Cardiac septum (tissue), 1 donor: ENCODE measurements around the gene CPXM2. TPM values are rescaled to one million over a fixed set of nuclear protein-coding genes. Genes with fewer than 3 reads are reported as not detected.
"Not testable (repeated sequence)": the region's sequence is repeated elsewhere in the genome, so short reads cannot be mapped to it uniquely, and the experiment has no call there.

Experiments
- DNase-seq: peaks from one replicate; pipeline ENCODE4 v3.0.0-alpha.2; 2020; ENCODE audit warnings: low spot score
- intact Hi-C: fragments of 100-400 bp; cut with DNase I; formaldehyde crosslinking; loops from one replicate; pipeline ENCODE4 v1.14.0; 2022
- total RNA-seq: library from RNA; stranded (reverse); fragmentation: NEBNext Ultra II Directional; extraction: Animal tissue kit (Norgen Biotek cat#: 25700); gene quantifications from one replicate; pipeline ENCODE4 v1.2.1, GENCODE V29; 2021
- donor health status: DM: no; HTN: no; CAD: no.

CPXM2 gene
- total RNA-seq, 1 donor from 2014 or later, result 11.2 TPM

DNA sequence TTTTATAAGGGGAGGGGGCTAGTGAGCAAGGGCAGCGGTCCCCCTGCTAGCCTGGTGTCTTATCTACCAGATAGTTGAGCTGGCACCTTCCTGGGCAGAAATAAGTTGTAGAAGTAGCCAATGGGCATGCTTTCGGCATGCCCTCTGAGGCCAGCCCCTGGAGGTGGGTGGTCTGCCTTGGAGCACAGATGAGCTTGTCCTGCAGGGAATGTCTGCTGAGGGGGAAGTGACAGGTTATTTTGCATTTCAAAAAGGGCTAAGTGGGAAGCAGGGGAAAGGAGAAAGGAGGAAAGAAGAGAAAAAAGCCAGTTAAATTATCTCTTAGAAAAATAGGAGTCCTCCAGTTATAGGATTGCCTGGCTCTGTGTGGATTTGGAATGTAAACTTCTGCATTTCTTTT is 136.5 kb downstream of the CPXM2 start:
- intact Hi-C loops, result no loop called here
- no peak for DNase-seq

DNA sequence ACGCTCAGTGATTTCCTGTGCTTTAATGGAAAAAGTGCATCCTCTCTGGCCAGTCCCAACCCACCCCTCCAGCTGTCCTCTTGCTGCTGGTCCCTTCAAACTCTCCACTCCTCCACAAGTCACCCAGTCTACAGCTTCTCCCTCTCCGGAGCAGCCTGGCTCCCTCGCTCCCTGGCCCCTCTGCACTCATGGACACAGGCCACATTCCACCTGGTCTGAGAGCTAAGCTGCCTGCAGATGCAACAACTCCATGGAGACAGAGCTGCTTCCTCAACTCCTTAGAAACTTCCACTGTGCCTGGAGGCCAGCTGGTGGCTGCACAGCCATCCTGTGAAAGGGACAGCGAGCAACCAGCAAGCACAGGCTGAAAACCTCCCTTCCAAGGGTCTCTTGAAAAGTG is 137.5 kb downstream of the CPXM2 start:
- intact Hi-C loops, result no loop called here
- no peak for DNase-seq

DNA sequence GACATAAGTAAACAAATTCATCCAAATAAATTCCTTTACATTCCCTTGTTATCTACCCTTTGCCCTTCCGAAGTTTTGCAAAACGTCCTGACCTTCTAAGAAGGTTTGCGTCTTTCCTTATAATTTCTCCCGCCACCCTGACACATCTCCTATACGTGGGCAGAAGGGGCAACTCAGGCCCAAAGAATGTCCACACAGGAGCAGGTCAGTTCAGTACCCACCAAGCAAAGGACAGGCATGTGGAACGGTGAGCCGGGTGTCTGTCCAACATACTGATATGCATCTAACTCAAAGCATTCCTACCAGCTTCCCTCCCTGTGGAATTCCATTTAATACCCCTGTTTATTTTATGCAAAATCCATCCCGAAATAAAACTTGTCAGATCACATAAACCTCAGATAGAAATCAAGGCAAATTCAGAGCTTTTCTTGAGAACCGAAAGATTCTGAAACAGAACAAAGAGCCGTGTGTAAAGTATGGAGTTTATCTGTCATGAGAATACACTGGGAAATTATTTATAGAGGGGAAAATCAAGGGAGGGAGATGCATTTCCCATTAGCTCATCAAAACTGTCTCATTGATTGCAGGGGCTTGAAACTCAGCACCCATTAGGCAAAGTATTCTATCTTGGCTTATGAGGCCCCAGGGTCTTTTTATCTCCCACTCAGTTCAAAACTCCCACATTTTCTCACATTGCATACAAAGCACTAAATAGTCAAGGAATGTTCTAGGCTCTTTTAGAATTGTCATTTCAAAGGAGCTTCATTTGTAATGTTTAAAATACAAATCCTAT is 140.1 kb downstream of the CPXM2 start:
- intact Hi-C loops, result no loop called here
- no peak for DNase-seq

DNA sequence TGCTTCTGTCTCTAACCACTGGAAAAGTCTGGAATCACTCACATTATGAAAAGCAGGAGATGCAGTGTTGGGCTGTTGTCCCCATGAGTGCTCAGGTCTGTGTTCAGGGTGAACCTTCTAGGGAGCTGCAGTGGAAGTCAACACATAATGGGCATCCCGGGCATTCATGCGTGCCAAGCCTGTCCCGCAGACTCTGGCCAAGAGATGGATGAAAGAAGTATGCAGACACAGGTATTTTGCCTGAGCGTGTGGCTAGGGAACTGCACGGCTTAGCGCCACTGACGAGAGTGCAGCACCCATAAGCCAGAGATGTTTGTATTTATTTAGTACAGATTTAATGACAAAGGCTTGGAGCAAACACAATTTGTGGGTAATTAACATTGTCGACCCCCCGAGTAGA is 140.7 kb downstream of the CPXM2 start:
- DNase-seq, result no peak
- intact Hi-C loops, result no loop called here

DNA sequence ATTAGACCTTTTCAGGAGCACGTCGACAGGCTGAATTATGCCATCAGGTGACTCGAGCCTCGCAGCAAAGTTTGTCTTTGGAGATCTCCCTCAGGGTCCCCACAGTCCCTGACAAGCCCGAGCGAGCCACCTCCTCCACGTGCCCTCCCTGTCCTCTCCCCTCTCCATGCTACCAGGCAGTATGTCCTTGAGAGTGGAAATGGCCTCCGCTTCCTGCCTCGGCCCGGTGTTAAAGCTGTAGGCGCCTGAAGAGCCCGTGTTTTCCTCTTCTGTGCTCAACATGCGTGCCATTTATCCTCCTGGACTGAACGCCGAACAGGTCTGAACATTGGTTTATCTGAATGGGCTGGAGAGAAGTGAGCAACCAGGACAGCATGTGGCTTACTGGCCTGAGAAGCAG is 142.9 kb downstream of the CPXM2 start:
- DNase-seq, result no peak
- intact Hi-C loops, result no loop called here

DNA sequence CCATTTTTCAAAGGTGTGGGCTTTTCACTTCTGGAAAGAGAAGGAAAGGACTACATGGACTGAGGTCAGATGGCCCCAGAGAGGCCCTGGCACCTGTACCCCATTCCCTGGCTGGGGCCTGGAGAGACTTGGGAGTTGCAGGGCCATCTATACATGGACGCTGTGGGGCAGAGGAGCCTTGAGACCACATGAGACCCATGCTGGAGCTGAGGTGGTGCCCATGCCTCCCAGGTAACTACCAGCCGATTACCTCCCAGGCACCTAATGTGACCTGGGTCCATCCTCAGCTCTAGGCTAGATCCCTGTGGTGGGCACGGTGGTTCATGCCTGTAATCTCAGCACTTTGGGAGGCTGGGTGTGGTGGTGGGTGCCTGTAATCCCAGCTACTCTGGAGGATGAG is 144.2 kb downstream of the CPXM2 start:
- DNase-seq, result no peak
- intact Hi-C loops, result no loop called here

DNA sequence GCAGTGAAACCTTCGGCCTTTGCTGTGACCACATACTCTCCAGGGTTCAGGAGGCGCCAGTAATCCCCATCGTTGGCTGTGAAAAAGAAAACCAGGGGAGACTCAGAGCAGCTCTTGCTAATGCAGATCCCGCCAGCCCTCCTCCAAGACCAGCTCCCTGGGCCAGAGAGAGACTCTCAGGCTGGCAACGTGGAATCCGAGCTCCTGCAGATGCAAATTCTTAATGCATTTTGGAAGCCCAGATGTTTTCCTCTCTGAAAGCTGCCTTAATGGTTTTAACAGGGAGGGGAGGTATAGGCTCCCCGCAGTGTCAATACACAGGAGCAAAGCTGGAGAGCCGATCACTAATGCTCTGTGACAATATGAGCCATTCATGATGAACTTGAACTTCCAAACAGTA is 144.7 kb downstream of the CPXM2 start:
- no peak for DNase-seq
- intact Hi-C loops, result no loop called here

DNA sequence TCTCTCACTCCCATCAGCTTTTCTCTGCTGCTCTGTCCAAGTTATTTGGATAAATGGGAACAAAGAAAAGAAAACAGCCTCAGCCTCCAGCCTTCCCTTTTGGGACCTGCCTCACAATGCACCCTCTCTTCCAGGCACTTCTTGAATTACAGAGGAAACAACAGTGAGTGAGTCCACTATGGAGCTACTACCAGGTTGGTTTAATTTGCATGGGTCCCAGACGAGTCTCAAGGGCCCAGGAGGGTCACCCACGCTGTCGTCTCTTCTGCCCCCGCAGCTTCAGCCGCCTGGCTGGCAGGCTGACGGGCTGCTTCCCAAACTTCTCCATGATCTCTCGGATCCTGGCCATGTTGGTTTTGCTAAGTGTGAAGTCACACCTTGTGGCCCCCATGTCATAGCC is 145.1 kb downstream of the CPXM2 start:
- no peak for DNase-seq
- intact Hi-C loops, result no loop called here

DNA sequence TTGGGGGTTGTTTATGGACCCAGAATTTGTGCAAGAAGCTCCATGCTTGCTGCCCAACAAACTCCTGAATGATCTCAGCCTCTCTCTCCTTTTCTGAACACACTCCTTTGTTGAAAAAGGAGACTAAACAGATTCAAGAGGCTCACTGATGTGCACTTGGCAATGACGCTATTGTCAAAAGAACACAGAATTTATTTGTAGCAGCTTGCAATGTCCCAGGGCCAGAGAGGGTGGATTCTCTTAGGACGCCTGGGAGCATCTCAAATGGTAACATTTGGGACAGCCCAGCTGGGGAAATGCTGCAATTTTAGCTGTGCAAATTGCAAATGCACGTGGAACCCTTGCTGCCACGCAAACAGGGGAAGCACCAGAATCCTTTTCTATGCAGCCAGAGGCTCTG is 145.5 kb downstream of the CPXM2 start:
- intact Hi-C loops, result no loop called here
- DNase-seq, result no peak

DNA sequence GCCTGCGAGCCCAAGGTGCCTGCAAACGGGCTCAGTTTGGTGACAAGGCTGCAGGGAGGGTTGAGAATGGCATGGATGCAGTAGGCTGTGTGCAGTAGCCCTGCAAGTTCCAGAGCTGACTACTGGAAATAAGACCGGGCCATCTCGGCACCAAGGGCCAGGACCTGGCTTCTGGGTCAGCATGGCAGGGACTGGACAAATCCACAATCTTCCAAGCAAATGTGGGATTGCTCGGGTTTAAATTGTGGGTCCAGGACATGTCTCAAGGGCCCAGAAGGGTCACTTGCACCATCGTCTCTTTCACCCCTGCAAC is 147.4 kb downstream of the CPXM2 start:
- intact Hi-C loops, result no loop called here
- DNase-seq, result no peak

DNA sequence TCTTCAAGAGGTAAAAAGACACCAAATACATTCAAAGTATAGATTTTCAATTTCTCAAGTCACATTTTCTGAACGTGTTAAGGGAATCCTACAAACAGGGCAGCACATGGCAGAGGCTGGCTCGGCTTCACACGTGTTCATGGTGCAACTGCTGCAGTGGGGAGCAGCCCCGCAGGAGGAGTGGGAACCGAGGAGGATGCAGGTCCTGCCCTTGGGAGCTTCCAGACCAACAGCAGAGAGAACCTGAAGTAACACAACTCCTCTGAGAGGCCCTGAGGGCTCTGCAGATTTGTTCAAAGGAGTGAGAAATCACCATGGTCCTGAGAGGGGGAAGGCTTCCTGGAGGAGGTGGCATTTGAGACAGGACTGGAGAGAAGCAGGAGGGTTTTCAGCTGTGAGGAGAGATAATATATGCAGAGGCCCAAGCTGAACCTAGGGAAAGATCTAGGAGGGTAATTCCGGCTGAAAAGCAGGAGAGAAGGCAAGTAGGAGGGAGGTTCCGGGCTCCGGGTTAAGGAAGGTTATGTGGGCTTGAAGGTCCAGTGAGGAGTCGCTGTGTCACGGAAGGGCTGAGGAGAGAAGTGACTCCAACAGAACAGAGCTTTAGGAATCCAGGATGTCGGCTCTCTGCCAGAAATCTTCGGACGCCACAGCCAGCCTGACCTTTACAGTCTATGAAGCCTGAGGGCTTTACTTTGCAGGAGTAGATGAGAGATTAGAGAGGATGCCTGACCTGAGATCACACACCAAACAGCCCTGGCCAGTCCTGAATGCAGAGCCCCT is 148.0 kb downstream of the CPXM2 start:
- DNase-seq, result no peak
- intact Hi-C loops, result no loop called here

DNA sequence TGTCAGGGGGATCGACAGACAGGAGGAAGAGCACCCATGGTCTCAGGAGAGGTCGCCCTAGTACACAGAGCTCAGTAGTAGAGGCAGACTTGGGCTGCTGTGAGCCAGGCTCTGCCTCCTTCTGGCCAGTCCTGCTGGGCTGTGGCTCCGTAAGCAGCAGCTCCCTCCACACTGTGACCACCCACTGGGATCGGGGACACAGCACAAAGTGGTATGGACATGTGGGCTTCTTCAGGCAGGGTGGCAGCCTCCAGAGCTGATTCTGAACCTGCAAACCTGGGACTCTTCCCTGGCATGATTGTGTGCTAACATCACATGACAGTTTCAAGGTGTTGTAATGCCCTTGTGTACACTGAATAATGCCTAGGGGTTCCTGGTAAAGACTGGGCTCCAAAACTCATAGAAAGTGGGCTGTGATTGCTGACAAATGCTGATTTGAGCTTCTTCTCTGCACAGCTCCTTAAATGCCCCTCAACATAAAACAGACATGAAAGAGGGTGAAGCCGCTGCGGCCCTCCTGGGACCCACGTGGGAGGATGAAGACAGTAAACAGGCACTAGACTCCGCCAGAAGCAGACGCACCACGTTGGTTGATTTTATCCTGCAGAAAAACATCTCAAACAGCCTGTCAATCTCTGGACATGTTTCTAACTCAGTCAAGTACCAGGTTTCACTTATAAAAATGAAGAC is 148.7 kb downstream of the CPXM2 start:
- intact Hi-C loops, result no loop called here
- DNase-seq, result no peak

DNA sequence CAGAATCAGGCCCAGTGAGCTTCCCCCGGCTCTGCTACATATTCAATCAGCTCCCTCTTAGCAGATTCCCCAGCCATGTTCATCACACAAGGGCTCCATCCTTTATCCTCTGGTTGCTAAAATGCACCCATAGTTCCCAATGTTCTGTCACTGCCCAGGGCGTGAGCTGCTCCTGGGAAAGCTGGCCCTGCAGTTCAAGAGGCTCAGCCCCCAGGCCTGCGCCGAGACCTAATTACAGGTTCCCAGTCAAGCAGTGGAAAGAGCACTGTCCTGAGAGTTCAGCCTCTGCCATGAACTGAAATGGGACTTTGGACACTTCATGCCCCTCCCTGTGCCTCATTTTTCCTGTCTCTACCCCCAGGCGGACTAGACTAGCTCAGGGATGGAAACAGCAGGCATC is 149.9 kb downstream of the CPXM2 start:
- DNase-seq, result no peak
- intact Hi-C loops, result no loop called here

DNA sequence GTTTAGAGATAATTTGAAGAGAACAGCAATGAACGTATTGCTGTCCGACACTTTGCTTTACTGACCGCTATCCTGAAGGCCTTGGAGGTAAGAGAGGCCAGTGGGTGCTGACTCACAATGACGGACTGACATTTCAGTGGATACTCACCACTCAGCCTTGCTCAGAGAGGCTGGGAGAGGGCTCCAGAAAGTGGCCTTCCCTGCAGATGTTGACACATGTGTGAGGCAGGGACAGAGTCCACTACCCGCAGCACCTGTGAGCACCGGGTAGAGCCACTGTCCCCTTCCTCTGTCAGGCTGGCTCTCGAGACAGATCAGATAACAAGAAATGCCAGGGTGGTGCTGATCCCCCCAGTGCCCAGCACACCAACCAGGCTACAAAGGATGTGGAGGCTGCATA is 150.5 kb downstream of the CPXM2 start:
- no peak for DNase-seq
- intact Hi-C loops, result no loop called here

DNA sequence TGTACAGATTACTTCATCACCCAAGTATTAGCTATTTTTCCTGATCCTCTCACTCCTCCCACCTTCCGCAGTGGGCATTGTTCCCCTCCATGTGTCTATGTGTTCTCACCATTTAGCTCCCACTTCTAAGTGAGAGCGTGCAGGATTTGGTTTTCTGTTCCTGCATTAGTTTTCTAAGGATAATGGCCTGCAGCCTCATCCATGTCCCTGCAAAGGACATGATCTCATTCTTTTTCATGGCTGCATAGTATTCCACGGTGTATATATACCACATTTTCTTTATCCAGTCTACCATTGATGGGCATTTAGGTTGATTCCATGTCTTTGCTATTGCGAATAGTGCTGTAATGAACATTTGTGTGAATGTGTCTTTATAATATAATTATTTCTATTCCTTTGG is 154.7 kb downstream of the CPXM2 start:
- intact Hi-C loops, DNase-seq: not testable (repeated sequence)

DNA sequence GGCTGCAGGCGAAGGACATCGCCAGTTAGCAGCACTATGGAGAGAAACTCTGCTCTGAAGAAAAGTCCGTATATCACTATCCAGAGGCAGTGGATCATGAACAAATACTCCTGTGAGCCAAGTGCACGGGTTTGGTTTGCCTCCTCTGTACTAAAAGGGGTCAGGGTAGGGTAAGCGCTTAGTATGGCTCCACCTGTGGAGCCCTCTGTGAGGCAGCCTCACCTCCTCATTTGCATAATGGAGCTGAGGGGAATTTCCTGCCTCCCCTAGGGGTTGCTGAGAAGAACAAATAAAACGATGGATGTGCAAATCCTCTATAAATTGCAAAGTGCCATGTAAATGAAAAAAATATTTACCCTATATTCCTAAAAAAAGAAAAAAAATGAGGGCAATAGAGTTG is 162.1 kb downstream of the CPXM2 start:
- DNase-seq, result no peak
- intact Hi-C loops, result no loop called here

DNA sequence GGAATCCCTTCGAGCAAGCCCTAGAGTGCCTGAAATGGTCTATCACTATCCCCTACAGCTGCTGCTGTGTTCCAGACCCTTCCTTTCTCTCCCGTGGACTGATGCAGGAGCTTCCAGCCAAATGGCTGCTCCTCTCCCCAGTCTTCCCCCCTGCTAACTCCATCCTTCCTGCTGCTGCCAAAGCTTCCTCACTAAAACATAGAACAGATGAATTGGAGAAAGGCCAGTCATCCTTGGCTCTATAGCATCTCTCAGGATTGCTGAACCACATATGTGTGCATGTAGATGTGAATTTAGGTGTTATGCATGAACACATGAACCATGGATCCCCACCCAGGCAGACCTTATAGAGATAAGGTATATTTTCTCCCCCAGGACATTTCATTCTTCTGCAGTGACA is 164.8 kb downstream of the CPXM2 start:
- intact Hi-C loops, result no loop called here
- no peak for DNase-seq

DNA sequence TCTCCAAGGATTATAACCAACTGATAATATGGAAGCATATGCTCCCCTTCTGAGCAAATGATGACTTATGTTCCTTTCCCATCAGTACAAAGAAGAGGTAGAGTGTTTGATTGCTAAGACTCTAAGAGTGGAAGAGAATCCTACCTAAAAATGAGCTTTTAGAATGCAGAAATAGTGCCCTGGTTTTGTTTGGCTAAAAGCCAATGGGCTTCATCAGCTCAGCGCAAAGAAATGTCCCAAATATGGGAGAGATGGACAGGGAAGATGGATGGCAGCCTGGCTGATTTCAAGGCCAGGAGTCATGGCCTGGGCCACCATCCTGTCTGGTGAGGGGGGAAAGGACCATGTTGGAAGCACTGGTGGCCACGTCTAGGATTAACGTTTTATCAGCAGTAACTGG is 165.2 kb downstream of the CPXM2 start:
- intact Hi-C loops, result no loop called here
- DNase-seq, result no peak

DNA sequence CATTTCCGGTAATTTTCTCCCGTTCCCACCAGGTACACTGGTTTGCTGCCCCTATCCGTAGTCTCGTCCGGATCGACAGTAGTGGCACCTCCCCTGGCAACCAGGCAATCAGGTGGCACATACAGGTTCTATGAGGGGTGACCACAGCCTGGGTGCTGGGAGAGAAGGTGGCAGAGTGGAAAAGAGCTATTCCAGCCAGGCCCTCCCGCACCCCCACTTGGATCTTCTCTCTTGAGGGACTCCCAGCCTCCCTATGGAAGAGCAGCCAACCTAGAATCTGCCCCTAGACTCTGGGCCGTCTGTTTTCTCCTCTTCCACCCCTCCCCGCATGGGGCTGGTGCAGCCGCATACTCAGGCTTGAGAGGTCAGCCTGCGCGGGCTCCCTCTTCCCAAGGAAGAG is 166.9 kb downstream of the CPXM2 start:
- intact Hi-C loops, result no loop called here
- no peak for DNase-seq

DNA sequence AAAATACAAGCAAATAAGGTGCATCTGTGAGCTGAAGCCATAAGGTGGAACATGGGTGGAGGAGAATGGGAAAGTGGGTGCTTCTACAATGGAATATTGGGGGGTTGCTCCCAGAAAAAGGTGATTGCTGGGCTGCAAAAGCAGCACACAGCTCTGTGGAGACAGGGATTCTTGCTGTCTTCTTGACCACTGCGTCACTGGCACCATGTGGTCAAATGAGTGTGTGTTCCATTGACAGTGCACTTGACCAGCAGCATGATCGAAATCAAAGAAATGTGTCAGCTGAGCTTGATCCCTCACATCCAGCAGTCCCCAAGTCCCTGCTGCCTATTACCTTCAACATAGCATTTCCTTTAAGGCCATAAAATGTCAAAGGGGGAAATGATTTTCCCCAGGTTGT is 169.3 kb downstream of the CPXM2 start:
- DNase-seq, result no peak
- intact Hi-C loops, result no loop called here

DNA sequence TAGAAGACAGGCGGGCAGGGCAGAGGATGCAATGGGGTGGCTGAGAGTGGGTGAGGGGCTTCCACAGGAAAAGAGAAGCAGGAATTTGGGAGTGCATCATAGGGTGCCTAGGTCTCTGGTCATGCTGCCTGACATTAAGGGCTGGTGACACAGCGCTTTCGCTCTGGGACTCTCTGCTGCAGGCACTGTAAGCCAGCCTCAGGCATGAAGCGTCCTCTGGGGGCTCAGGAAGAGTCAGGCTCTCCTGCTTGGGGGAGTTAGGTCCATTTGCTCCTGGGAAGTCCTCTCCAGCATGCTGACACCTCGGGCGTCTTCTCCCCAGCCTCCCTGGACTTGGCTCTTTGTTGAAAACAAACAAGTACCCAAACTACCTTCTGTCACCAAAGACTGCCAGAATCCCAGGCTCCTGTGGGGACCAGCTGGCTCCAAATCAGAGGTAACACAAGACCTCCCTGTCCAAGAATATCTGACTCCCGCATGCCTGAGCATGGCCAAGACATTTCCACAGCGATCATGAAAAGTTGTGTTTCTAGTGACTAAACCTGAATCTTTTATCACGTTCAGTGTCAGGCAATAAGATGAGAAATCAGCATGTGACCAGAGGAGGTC is 170.1 kb downstream of the CPXM2 start:
- DNase-seq, result no peak
- intact Hi-C loops, result no loop called here
